ENCODE measurements around the gene BCORL1.

The BCORL1 gene

DNA sequence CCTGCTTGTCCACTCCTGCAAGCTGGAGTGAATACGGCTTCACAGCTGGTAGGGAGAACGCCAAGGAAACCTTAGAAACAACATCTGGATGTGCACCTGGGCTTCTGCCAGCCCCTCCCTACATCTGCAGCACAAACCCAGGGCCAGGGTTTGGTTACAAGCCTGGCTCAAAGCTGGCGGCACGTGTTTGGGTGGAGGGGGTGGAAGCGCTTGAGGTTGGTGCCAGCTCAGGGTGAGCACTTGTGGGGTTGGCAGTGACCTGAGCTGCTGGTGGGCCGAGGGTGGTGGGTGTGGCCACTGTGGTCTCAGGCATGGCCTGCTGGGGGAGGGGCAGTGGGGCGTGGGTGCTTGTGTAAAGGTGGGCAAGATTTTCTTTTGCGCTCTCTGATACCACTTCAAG lies 112.3 kb downstream of the BCORL1 start:
- ATAC-seq (no peak), DNase-seq (peak; percentile 19)

DNA sequence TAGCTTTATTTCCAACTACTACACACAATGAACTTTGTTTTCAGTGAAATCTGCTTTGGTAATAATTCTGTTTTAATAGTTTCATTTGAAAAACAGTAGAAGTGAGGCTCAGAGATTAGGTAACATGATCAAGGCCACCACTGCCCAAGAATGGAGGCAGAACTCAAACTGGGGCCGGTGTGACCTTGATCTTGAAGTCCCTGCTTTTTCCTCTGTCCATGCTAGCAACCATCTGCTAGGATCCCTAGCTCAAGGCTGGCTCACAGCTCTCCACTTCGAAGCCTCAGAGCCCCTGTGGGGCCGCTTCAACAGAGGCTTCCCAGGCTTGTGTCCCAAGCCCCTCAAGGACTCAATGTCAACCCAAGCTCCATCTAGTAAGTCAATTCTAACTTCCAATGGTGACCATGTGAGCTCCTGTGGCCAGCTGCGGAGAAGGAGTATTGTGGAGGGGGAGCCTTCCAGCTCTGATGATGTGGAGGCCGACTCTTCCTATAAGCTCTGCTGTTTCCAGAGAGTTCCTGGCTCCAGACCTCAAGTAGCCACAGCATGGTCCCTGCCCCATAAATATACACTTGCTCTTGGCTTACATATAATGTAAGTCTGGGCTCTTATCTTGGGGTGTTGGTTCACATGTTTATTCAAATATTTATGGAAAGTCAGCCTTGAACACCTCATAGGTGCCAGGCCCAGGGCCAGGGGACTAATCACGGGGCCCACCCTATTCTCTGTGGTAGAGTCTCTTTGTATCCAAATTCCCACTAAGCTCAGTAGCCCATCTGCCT lies 113.0 kb downstream of the BCORL1 start:
- ATAC-seq: no peak
- no peak for DNase-seq

DNA sequence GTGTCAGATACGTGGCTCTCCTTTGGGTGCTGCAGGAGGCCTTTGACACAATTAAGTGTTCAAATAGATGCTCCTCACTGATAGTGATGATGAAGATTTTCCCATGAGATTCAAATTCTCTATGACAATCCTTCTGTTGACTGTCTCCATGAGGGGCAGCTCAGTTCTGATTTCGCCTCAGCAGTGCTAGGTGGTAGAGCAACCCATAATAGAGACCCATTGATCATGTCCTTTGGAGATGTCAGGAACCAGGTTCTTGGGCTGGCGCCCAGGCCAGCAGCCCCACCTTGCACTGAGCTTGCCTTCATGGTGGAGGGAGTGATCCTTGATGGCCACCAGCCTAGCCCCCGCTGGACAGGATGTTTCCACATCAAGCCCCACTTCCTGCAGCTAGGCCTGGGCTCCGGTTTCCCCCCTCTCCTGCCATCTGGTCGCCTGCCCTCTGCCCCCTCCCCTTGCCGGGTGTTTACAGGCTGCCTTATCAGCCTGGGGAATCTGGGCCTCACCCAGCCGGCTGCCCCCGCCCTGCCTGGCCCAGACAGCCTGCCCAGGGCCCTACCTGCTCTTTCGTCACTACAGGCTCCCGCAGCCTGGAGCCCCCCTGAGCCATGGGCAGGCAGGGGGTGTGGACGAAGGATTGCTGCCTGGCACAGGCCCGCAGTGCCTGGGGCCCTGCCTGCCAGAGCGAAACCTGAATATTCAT lies 115.2 kb downstream of the BCORL1 start:
- DNase-seq: no peak
- ATAC-seq: peak; percentile 79

DNA sequence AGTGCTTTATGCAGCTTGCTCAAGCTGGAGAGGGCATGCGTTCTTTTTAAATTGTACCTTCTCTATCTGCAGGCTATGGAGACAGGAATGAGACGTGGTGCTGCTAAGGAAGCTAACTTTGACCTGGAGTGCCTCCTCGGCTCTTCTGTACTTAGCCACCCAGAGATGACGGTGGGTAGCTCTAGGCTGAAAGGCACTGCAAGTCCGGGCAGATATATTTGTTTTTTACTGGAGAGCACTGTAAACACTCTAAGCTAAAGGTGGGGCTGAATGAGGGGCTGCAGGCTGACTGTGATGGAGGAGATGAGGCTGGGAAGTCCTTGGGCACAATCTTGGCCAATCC lies 115.7 kb downstream of the BCORL1 start:
- DNase-seq (no peak), ATAC-seq (no peak)

DNA sequence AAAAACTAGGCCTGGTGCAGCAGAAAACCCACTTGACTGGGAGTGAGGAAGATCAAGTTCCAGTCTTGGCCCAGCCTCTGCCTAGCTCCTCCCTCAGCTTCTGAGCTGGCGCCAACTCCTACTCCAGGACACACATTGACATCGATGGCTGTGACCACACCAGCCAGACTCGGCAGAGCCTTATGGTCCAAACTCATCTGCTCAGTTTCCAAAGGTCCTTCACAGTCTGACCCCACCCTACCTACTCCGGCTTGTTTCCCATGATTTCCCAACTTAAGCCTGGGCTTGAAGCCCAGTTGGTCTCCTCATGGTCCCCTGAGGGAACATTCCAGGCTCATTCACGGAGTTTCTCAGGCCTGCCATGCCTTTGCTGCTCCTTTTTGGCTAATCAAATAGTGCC lies 117.7 kb downstream of the BCORL1 start:
- DNase-seq: no peak
- ATAC-seq: no peak

DNA sequence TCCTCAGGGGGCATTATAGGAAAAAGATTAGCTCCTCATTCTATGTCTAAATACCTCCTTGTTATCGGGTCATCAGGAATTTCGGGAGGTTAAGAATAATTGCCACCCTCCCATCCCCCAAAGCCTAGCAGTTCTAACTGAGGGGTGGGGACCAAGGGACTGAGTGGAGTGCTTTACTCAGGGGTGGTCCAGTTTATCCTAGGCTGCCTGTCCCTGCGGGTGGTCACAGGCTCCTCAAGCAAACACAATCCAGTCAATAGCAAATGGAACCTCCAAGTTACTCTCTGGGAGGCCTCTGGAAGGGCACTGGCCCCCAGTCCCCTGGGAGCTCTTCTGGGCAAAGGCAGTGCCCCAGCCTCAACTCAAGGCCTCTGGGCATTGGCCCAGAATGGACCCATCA lies 121.2 kb downstream of the BCORL1 start:
- ATAC-seq: no peak
- no peak for DNase-seq

DNA sequence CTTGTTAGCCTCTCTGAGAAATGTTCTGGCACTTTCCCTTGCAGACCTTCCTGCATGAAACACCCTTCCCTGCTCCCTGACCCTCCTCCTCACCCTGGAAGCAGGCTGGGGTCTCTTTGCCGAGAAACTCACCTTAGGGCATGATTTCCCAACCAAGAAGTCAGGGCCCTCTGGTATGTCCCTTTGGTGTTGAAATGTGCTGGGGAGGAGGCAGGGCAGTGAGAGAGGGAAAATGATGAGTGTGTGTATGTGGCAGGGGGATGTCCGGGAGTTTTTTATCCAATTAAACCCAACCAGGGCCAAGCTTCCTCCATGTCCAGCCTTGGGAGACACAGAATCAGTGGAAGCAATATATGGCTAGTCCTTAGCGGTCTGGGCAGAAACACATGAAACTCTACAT lies 122.8 kb downstream of the BCORL1 start:
- no peak for ATAC-seq
- DNase-seq: no peak

DNA sequence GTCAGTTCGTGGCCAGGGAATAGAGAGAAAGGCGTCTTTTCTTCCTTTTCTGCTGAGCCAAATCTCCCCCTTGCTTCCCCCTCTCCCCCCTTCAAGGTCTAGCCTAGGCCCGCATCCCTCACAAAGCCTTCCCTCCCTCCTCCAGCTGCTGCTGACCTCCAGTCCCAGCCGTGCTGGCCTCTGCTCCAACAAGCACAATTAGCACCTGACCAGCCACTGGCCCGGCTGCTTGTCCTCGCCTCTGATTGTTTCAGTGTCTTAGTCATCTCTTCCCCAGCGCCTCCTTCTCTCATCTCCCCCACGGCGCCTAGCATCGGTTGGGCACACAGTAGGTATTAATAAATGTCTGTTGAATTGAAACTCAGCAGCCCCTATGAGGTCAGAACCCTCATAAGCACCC lies 123.6 kb downstream of the BCORL1 start:
- no peak for ATAC-seq

More for the DNA sequence above, 123.6 kb downstream of the BCORL1 start:
- DNase-seq: no peak

All from stimulated activated naive CD8-positive, alpha-beta T cell treated with anti-CD3 and anti-CD28 coated beads, Interleukin-15, Interleukin-2, amounts not matched to agents 100 U/mL and 50 U/mL, for 24 hours (primary cell).